VCaP (cell line): Measurements from ENCODE around the gene SLC4A5.
A peak's percentile ranks its signal among the peaks of the same experiment; 100 is the strongest.

Source experiments
- H3K27ac ChIP-seq: fragments of 450-650 bp; 2 replicates; pipeline ENCODE4 v1.5.1; 2017
- CTCF ChIP-seq: fragments of 450-650 bp; conservative IDR thresholded peaks from 2 replicates; pipeline ENCODE4 v1.5.1; 2017; ENCODE audit warnings: mild to moderate bottlenecking, moderate library complexity

The SLC4A5 gene

GRCh38 chr2:74269667-74270066, 73.5 kb downstream of the SLC4A5 start:
- no peak for TF ChIP-seq CTCF

GRCh38 chr2:74267068-74267467, 76.1 kb downstream of the SLC4A5 start:
- H3K27ac ChIP-seq = no peak overlapping the region
- peak; percentile 50; the same call in 1 of the 2 replicates for TF ChIP-seq CTCF

More at GRCh38 chr2:74269667-74270066, 73.5 kb downstream of the SLC4A5 start:
- no peak overlapping the region for H3K27ac ChIP-seq

GRCh38 chr2:74264281-74264680, 78.9 kb downstream of the SLC4A5 start:
- H3K27ac ChIP-seq = no peak overlapping the region
- no peak for TF ChIP-seq CTCF

GRCh38 chr2:74262681-74263080, 80.5 kb downstream of the SLC4A5 start:
- no peak overlapping the region for H3K27ac ChIP-seq
- TF ChIP-seq CTCF = no peak

- TF ChIP-seq CTCF = peak; percentile 35
- no peak overlapping the region for H3K27ac ChIP-seq
Observed at GRCh38 chr2:74261204-74261864, 81.9 kb downstream of the SLC4A5 start.

GRCh38 chr2:74260495-74260894, 82.7 kb downstream of the SLC4A5 start:
- H3K27ac ChIP-seq = no peak overlapping the region
- no peak for TF ChIP-seq CTCF

- no peak overlapping the region for H3K27ac ChIP-seq
- TF ChIP-seq CTCF = no peak
Observed at GRCh38 chr2:74259733-74260132, 83.5 kb downstream of the SLC4A5 start.
